HuH-7.5 (cell line): ENCODE measurements around the gene ESRRB.
"Not testable (repeated sequence)": the region's sequence is repeated elsewhere in the genome, so short reads cannot be mapped to it uniquely, and the experiment has no call there.

ENCODE experiments used
- DNase-seq: peaks from one replicate; pipeline ENCODE4 v3.0.0; 2011; ENCODE audit warnings: low spot score

Gene ESRRB

GRCh38 chr14:76497550-76498462 lies 121.9 kb downstream of the ESRRB start:
- no peak for DNase-seq

GRCh38 chr14:76498463-76498935 lies 122.6 kb downstream of the ESRRB start:
- DNase-seq: no peak

- no peak for DNase-seq
Observed at GRCh38 chr14:76498976-76499375, 123.0 kb downstream of the ESRRB start.

- DNase-seq: no peak
Observed at GRCh38 chr14:76499399-76499798, 123.5 kb downstream of the ESRRB start.

DNA sequence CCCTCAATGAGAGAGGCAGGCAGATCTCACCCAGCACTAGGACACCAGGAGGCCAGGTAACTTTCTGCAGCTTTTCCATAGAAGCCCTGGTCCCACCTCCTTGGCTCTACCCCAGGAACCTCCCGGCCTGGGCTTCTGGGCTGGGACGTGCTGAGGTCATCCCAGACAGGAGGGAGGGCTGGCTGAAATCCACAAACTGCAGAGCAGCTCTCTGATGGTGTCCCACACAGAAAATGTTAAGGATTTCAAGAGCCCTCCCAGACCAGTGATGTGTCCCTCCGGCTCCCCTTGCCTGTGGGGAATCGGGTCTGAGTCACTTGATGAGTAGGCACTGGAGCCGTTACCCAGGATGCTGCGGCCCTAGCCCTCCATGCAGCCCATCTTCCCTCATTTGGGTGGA lies 124.1 kb downstream of the ESRRB start:
- DNase-seq: no peak

DNA sequence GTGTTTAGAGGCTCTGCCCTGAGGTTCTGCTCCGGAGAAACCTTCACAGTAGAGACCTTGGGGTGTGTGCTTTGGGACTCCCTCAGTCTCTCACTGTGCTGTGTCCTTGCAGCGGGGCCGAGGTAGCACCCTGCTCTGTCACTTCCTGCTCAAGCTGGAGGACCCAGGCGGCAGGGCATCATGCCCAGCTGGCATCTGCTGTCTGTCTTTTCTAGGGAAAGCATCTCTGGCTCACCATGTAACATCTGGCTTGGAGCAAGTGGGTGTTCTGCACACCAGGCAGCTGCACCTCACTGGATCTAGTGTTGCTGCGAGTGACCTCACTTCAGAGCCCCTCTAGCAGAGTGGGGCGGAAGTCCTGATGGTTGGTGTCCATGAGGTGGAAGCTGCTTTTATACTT lies 124.5 kb downstream of the ESRRB start:
- no peak for DNase-seq

DNA sequence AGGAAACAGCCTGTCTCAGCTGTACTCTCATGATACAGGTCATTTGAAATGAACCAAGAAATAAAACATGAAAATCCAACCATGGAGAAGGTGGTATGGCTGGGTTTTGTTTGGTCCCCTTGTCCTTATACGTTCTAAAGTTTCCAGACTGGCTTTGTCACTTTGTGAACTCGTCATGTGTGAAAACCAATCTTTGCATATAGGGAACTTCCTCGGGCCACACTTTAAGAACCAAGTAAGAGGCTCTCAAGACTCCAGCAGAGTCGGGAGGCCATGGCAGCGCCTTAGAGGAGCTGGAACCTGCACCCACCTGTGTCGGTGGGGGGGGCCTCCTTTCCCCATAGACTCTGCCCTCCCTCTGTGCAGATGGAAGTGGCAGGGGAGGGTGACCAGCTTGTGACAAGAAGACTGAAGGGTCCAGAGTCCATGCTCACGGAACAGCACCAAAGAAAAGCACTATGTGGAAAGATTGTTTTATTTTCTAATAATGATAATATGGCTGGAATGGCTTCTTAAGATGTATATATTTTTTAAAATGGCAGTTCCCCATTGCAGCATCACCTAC lies 125.3 kb downstream of the ESRRB start:
- DNase-seq: no peak

- no peak for DNase-seq
Observed at GRCh38 chr14:76502219-76502618, 126.3 kb downstream of the ESRRB start.

GRCh38 chr14:76502638-76503037 lies 126.7 kb downstream of the ESRRB start:
- DNase-seq: no peak

DNA sequence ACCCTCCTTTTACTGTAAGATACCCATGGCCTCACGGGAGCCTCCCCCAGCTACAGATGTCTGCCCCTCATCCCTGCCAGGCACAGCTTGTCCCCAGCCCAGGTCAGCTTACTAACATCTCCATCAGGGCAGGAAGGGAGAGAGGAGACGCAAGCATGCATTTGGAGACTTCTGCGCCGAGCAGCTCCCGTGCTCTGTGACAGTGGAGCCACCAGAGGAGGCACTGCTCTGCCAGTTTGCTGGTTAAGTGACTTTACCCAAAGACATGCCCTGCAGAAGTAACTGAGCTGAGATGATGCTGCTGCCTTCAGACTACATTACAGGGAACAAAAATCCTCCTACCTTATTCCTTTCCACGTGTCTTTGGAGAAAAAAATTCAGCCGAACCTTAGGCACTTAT lies 133.4 kb downstream of the ESRRB start:
- no peak for DNase-seq

DNA sequence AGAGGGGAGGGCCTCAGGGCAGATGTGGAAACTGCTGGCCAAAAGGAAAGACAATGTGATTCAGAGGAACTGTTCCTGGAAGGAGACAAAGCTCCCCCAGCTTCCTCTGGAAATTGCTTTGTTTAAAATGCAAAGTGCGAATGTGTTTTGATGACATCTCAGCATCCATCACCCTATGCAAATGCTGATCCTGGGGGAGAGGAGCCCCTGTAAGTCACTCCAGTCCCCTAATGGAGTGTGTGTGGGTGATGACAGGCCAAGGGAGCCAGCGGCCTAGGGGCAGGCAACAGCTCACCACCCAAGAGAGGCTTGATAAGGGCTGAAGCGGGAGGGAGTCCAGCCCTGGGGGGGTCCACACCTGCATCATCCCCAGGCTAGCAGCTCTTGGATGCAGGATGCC lies 134.2 kb downstream of the ESRRB start:
- DNase-seq: no peak

GRCh38 chr14:76514213-76514998 lies 138.5 kb downstream of the ESRRB start:
- DNase-seq: peak; percentile 42

DNA sequence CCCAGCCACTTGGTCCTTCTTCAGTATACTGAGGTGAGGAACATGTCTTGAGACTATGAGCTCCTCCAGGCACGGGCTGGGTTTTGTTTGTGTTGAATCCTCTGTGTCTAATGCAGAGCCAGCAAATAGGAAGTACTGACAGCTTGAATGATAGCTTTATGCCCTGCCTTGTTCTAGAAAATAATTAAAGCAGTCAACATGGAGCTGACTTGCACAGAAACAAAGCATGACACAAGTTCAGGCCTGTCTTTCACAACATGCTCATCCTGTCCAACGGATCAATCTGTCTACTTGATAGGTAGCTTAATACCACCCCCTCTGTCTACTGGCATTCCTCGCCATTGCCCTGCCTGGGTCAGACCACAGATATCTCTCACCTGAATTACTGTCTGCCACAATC lies 140.9 kb downstream of the ESRRB start:
- DNase-seq: no peak

DNA sequence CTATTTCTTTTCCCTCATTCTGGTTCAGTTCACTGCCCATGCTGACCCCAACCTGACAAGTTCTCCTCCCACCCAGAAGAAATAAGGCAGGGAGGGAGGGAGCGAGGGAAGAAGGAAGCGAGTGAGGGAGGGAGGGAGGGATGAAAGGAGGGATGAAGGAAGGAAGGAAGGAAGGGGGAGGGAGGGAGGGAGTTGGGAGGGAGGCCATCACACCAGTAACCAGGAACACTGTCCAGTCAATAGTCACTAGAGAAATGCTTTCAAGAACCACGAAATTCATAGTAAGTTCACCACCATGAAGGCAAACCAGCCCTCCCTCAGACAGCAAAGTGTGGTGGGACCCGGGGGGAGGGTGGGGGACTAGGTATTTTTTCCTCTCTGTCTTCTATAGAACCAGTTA lies 142.4 kb downstream of the ESRRB start:
- DNase-seq: no peak

DNA sequence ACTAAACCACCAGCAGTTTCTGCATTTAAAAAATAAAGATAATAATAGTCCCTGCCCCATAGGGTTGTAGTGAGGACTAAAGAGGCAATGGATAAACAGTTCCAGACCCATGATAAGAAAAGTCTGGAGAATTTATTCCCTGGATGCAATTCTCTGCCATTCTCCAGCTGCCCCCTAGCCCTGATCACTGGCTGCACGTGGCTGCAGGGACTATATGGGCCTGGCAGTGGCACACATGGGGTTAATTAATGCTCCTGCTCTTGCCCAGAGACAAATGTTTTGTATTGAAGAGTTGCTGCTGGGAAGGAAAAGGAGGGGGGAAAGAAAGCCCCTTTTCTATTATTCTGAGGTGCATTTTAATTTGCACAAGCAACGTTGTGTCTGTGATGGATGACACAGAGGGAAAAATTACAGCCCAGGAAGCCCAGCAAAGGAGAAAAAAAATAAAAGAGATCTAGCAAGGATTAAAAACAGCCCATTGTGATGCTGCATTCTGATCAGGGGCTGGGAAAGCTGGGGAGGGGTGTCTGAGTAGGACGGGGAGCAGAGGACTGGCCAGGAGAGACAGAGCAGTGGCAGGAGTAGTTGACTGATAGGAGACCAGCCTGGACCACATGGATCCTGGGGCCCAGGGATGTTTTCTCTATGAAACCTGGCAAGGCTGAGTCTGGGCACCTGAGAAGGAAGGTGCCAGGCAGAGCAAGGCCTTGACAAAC lies 149.3 kb downstream of the ESRRB start:
- DNase-seq: no peak

GRCh38 chr14:76531085-76531484 lies 155.1 kb downstream of the ESRRB start:
- no peak for DNase-seq

GRCh38 chr14:76531821-76532318 lies 155.9 kb downstream of the ESRRB start:
- no peak for DNase-seq

- DNase-seq: not testable (repeated sequence)
Observed at GRCh38 chr14:76536636-76537035, 160.7 kb downstream of the ESRRB start.

DNA sequence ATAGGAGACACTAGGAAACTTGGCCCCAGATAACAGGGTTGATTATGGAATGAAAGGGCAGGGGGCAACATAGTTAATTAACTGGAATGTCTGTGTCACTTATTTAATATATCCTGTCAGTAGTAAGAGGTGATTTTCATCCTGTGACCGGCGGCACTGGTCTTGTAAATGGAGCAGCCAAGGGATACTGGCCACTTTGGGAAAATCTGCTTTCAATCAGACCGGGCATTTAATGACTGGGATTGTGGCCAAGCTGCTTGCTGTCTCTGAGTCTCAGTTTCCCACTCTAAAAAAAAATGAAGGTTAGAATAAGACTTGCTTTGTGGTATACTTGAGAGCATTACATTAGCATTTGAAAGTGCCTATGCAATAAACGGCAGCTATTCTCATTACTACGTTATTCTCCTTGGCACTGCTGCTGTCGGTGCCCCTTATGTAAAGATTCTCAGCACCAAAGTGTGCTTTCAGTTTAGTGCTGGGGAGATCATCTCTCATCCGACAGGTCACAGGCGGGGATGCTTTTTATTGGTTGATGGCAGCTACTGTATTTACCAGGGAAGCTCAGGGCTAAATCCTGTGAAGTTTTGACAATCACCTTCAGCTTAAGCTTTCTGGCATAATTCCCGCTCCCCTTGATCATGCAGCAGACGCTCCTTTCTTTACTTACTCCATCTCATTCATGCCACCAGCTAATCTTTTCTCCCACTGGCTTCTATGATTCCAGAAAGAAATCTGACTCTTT lies 162.1 kb downstream of the ESRRB start:
- DNase-seq: no peak

DNA sequence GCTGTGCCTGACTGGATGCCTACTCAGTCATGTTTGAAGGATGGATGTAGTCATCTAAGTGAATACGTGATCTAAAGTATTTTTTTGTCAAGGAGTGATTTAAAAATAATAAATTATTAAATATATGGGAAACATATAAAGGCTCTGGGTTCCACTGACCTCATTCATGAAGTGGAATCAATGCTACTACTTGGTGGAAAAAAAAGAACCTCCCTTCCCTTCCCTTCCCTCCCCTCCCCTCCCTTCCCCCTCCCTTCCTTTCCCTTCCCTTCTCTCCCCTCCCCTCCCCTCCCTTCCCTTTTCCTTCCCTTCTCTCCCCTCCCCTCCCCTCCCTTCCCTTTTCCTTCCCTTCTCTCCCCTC lies 162.7 kb downstream of the ESRRB start:
- DNase-seq: no peak

DNA sequence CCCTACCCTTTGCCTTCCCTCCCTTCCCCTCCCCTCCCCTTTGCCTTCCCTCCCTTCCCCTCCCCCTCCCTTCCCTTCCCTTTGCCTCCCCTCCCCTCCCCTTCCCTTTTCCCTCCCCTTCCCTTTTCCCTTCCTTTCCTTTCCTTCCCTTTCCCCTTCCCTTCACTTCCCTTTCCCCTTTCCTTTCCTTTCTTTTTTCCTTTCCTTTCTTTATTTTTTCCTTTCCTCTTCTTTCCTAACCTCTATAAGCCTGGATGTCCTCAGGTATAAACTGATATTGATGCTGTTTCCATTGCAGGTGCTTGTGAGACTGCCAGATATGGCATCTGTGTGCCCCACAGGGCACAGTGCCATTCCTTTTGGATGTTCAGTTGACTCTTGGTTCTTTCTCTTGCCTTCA lies 163.2 kb downstream of the ESRRB start:
- no peak for DNase-seq
